Osteoblast (primary cell): ENCODE results near the gene CHDH. TPM values are rescaled to one million over a fixed set of nuclear protein-coding genes. Genes with fewer than 3 reads are reported as not detected.

Experiments
- DNase-seq: peaks from one replicate; pipeline ENCODE4 v3.0.0; 2011; ENCODE audit warnings: low spot score, mixed read lengths; ENCODE audit not compliant: insufficient read length; ENCODE audit errors: missing footprints
- H2AFZ ChIP-seq: 2 replicates; pipeline ENCODE4 v1.6.0; 2011; ENCODE audit warnings: mild to moderate bottlenecking, low read length
- H3K27ac ChIP-seq: 2 replicates; pipeline ENCODE4 v1.5.1; 2011; ENCODE audit warnings: mild to moderate bottlenecking, low read depth, low read length, moderate library complexity
- H3K27me3 ChIP-seq: 2 replicates; pipeline ENCODE4 v1.6.0; 2012; ENCODE audit warnings: mild to moderate bottlenecking, control low read depth, inconsistent platforms, low read length, moderate library complexity; ENCODE audit not compliant: insufficient read depth
- H3K36me3 ChIP-seq: 2 replicates; pipeline ENCODE4 v1.5.1; 2011; ENCODE audit warnings: mild to moderate bottlenecking, low read length, control low read depth, moderate library complexity; ENCODE audit not compliant: insufficient read depth
- H3K4me1 ChIP-seq: 2 replicates; pipeline ENCODE4 v1.5.1; 2011; ENCODE audit warnings: mild to moderate bottlenecking, low read length, control low read depth, moderate library complexity; ENCODE audit not compliant: insufficient read depth
- H3K4me2 ChIP-seq: 2 replicates; pipeline ENCODE4 v1.6.0; 2011; ENCODE audit warnings: mild to moderate bottlenecking, low read length; ENCODE audit not compliant: insufficient read depth
- H3K4me3 ChIP-seq: fragments of 200-600 bp; sonication (generic); 3 replicates; pipeline ENCODE4 v1.5.1; 2012; ENCODE audit warnings: mild to moderate bottlenecking, low read length, inconsistent platforms; ENCODE audit not compliant: insufficient read depth
- H3K79me2 ChIP-seq: 2 replicates; pipeline ENCODE4 v1.6.0; 2012; ENCODE audit warnings: mild to moderate bottlenecking, low read length, control low read depth, inconsistent platforms; ENCODE audit not compliant: insufficient read depth
- H3K9me3 ChIP-seq: 2 replicates; pipeline ENCODE4 v1.5.1; 2011; ENCODE audit warnings: low read depth, low read length, control low read depth
- H4K20me1 ChIP-seq: 2 replicates; pipeline ENCODE4 v1.6.0; 2012; ENCODE audit warnings: mild to moderate bottlenecking, low read length, control low read depth; ENCODE audit not compliant: insufficient read depth
- total RNA-seq: library from RNA; depleted of rRNA; stranded (reverse); fragments of >200 nt; gene quantifications from 2 replicates; pipeline ENCODE4 v1.2.3, GENCODE V29; 2012
- TF ChIP-seq, protein P1 (sequence below): IDR thresholded peaks from 2 replicates; pipeline ENCODE4 v1.5.1; 2011; ENCODE audit warnings: mild to moderate bottlenecking, low read depth, low read length, moderate library complexity; ENCODE audit errors: extremely low read depth

The CHDH gene
- total RNA-seq, 1 donor: 0.72 TPM

DNA sequence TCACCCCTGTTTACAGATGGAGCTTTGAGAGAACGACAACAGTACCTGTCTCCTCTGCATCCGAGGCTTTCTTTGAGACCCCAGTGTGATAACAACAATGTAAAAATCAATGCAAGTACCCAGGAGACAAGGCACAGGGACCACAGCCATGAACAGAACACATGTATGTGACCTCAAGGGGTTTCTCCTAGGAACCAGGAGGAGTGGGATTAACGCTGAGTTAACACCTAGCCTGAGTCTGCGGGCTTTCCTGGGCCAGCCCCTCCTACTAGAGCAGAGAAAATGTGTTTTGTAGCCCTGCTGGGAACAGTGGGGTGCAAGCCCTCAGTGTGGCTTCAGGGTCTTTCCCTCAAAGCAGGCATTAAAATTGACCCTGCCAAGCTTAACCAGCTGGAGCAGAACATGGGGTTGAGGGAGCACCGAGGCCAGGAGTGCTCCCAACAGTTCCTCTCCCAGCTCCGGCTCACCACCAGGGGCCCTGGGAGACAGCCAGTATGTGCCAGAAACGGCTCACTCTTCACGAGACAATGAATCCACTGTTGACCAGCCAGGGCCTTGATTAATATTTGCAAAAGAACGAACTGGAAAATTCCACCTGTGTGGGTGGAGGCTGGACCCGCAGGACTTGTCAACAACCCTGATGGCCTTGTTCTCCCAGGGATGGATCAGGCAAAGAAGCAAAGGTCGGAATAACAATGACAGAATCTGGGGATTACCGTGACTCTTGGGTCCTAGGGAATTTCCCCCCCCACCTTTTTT, 3.6 kb downstream of the CHDH start:
- H3K79me2 ChIP-seq: no peaks in the 10 kb centered on the region
- H3K4me2 ChIP-seq: no peak overlapping the region
- no peak overlapping the region for H2AFZ ChIP-seq
- TF ChIP-seq, protein P1, sequence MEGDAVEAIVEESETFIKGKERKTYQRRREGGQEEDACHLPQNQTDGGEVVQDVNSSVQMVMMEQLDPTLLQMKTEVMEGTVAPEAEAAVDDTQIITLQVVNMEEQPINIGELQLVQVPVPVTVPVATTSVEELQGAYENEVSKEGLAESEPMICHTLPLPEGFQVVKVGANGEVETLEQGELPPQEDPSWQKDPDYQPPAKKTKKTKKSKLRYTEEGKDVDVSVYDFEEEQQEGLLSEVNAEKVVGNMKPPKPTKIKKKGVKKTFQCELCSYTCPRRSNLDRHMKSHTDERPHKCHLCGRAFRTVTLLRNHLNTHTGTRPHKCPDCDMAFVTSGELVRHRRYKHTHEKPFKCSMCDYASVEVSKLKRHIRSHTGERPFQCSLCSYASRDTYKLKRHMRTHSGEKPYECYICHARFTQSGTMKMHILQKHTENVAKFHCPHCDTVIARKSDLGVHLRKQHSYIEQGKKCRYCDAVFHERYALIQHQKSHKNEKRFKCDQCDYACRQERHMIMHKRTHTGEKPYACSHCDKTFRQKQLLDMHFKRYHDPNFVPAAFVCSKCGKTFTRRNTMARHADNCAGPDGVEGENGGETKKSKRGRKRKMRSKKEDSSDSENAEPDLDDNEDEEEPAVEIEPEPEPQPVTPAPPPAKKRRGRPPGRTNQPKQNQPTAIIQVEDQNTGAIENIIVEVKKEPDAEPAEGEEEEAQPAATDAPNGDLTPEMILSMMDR: peak; percentile 22
- no peak for DNase-seq
- H3K27ac ChIP-seq: no peak overlapping the region
- H3K4me1 ChIP-seq: peaks cover 4% of the 10 kb centered on the region
- H4K20me1 ChIP-seq: no peaks in the 10 kb centered on the region
- peaks cover 28% of the 10 kb centered on the region for H3K27me3 ChIP-seq
- no peaks in the 10 kb centered on the region for H3K9me3 ChIP-seq
- H3K4me3 ChIP-seq: no peak overlapping the region
- H3K36me3 ChIP-seq: no peaks in the 10 kb centered on the region

DNA sequence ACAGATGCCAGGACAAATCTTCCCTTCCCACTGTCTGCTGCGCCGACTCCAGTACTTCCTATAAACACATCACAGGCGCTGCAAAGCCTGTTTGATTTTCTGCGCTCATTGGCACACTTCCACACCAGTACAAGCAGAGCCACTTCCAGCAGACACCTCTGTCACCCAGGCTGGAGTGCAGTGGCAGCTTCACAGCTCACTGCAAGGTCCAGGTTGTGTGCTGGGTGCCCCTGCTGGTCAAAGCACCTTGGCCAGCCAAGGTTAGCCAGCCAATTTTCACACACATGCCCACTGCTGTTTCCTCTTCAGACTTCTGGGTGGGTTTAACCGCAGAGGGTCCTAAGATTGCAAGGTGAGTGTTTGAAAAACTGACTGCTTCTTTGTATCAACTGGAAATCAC, 4.9 kb downstream of the CHDH start:
- no peaks in the 10 kb centered on the region for H4K20me1 ChIP-seq
- H3K4me1 ChIP-seq: peaks cover under 1% of the 10 kb centered on the region
- H3K36me3 ChIP-seq: no peaks in the 10 kb centered on the region
- no peak overlapping the region for H3K27ac ChIP-seq
- no peak overlapping the region for H3K4me3 ChIP-seq
- no peak overlapping the region for H2AFZ ChIP-seq
- H3K79me2 ChIP-seq: no peaks in the 10 kb centered on the region
- H3K9me3 ChIP-seq: no peaks in the 10 kb centered on the region
- peaks cover 16% of the 10 kb centered on the region for H3K27me3 ChIP-seq
- no peak overlapping the region for H3K4me2 ChIP-seq
- DNase-seq: no peak
- TF ChIP-seq, protein P1: no peak

DNA sequence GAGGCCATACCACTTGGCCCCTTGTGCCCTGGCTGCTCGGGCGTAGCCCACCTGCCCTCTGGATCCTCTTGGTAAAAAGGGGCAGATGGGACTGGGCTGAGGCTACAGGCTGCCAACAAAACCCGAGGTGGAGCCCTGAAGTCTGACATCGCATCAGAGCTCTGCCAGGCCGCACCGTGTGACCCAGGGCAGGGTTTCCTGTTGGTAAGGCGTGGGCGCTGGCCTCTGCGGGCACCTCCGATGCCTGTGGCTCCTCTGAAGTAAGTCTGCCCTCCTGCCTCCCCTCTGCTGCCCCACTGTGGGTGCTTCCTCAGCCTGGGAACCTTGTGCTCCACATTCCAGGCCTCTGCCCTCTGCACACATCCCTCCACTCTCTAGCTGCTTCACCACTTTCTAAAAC, 8.9 kb downstream of the CHDH start:
- H3K27ac ChIP-seq: no peak overlapping the region

DNA sequence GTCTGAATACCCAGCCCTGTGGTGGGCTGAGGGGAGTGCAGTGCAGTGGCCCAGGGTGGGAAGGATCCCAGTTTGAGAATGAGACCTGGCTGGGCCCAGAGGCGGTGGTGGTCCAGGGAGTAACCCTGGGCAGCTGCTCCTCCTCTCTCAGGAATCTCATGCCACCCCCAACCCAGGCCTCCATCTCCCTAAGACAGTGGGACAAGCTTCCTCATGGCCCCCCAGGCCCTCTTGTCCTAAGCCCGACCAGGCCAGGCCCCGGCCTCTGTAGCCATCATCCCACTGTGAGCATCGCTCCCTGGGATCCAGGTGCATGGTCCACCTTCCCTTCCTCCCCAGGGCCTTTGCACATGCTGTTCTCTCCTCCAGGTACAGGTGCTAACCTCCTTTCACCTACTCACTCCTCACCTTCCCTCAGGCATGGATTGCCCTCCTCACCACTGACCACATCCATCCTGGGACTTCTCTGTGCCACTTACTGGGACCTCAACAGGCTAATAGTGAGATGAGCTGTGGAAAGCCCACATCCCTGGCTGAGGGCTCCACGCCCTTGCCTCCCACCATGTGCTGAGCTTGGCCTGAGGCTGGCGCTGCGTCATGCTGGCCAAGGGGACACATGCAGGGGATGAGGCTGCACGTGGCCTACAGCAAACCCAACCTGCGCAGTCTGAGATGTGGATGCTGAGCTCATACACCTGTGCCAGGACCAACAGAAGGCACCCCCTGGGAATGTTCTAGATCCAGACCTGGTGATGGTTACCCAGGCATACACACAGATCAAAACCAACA, 9.9 kb downstream of the CHDH start:
- no peak overlapping the region for H2AFZ ChIP-seq
- no peak overlapping the region for H3K4me2 ChIP-seq
- no peak for DNase-seq
- no peaks in the 10 kb centered on the region for H3K27me3 ChIP-seq
- TF ChIP-seq, protein P1: no peak
- no peak overlapping the region for H3K27ac ChIP-seq
- no peak overlapping the region for H3K4me3 ChIP-seq
- H3K36me3 ChIP-seq: no peaks in the 10 kb centered on the region
- H3K79me2 ChIP-seq: no peaks in the 10 kb centered on the region
- no peaks in the 10 kb centered on the region for H3K4me1 ChIP-seq
- no peaks in the 10 kb centered on the region for H4K20me1 ChIP-seq
- H3K9me3 ChIP-seq: no peaks in the 10 kb centered on the region

More for the DNA sequence above, 8.9 kb downstream of the CHDH start:
- Histone ChIP-seq H3K4me3 (no peak overlapping the region), H3K4me1 (no peaks in the 10 kb centered on the region), H4K20me1 (no peaks in the 10 kb centered on the region), H2AFZ (no peak overlapping the region), H3K79me2 (no peaks in the 10 kb centered on the region), H3K36me3 (no peaks in the 10 kb centered on the region), H3K4me2 (no peak overlapping the region), H3K27me3 (no peaks in the 10 kb centered on the region), H3K9me3 (no peaks in the 10 kb centered on the region)
- no peak for DNase-seq
- TF ChIP-seq, protein P1: no peak
